Tibial nerve (tissue), 4 donors: Measurements from ENCODE around the gene UBXN6.

Experiments used
- EP300 ChIP-seq, 2 donors: sonication (generic); formaldehyde crosslinking; IDR thresholded peaks; one replicate each; pipeline ENCODE4 v1.6.1; 2017; ENCODE audit warnings: antibody characterized with exemption in 2 of 2, mild to moderate bottlenecking in 1 of 2
- POLR2A ChIP-seq, 2 donors: fragments of 450-650 bp; IDR thresholded peaks; one replicate each; pipeline ENCODE4 v1.6.1; 2017; ENCODE audit warnings: antibody characterized with exemption in 2 of 2, mild to moderate bottlenecking in 2 of 2, moderate library complexity in 2 of 2
- TF ChIP-seq, protein P1 (sequence below), 5 experiments: fragments of 200-600 bp in 3 of 5; fragments of 450-650 bp in 2 of 5; sonication (generic) in 3 of 5; IDR thresholded peaks; one replicate each; pipeline ENCODE4 v1.5.1; 2016 to 2019; ENCODE audit warnings: antibody characterized with exemption in 5 of 5, mild to moderate bottlenecking in 3 of 5, moderate library complexity in 2 of 5

DNA sequence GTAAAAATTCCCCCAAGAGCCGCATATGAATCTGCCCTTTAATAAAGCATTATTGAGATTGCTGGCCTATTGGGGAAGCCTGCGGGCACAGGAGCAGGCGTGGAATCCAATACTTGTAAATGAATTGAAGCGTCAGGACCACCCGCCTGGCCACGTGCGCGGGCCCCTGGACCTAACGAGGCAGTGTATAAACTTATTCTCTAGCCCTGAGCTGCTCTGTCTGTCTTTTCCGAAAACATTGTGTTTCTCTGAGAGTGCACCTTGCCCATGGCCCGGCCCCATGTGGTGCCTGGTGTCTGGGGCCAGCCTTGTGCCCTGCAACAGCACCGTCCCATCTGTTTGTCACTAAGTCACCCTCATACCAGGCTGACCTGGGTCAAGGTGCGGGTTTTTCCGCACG, 14.4 kb downstream of the UBXN6 start:
- TF ChIP-seq, protein P1, sequence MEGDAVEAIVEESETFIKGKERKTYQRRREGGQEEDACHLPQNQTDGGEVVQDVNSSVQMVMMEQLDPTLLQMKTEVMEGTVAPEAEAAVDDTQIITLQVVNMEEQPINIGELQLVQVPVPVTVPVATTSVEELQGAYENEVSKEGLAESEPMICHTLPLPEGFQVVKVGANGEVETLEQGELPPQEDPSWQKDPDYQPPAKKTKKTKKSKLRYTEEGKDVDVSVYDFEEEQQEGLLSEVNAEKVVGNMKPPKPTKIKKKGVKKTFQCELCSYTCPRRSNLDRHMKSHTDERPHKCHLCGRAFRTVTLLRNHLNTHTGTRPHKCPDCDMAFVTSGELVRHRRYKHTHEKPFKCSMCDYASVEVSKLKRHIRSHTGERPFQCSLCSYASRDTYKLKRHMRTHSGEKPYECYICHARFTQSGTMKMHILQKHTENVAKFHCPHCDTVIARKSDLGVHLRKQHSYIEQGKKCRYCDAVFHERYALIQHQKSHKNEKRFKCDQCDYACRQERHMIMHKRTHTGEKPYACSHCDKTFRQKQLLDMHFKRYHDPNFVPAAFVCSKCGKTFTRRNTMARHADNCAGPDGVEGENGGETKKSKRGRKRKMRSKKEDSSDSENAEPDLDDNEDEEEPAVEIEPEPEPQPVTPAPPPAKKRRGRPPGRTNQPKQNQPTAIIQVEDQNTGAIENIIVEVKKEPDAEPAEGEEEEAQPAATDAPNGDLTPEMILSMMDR (IDR thresholded peaks at IDR 0.05) = no peak
- no peak for TF ChIP-seq EP300 (IDR thresholded peaks at IDR 0.05)
- no peak for TF ChIP-seq POLR2A (IDR thresholded peaks at IDR 0.05)
